Activated CD8-positive, alpha-beta T cell treated with anti-CD3 and anti-CD28 coated beads for 36 hours (primary cell): ENCODE measurements around the gene MIAT. TPM values are rescaled to one million over a fixed set of nuclear protein-coding genes. Genes with fewer than 3 reads are reported as not detected.
A peak's percentile ranks its signal among the peaks of the same experiment; 100 is the strongest.
"Not testable (repeated sequence)": the region's sequence is repeated elsewhere in the genome, so short reads cannot be mapped to it uniquely, and the experiment has no call there.

ENCODE experiments used
- ATAC-seq: fragments of 200-7000 bp; cut with Tn5 transposase; one replicate; pipeline ENCODE4 v1.10.0; 2021; ENCODE audit warnings: mild to moderate bottlenecking, moderate library complexity
- CTCF ChIA-PET: fragments of 350-600 bp; sonication (Branson Sonifier 250); formaldehyde crosslinking; loops from one replicate; lab custom pipeline; 2021; ENCODE audit warnings: antibody characterized with exemption; lab: Charles Lee
- POLR2A ChIA-PET: fragments of 350-600 bp; sonication (Branson Sonifier 250); formaldehyde crosslinking; loops from one replicate; lab custom pipeline; 2021; ENCODE audit warnings: antibody characterized with exemption; lab: Charles Lee
- DNase-seq: peaks from one replicate; pipeline ENCODE4 v3.0.0-alpha.2; 2020
- H3K27ac Mint-ChIP-seq: one replicate; pipeline ENCODE4 v1.8.0; 2021; ENCODE audit warnings: mild to moderate bottlenecking, mixed read lengths
- H3K27me3 Mint-ChIP-seq: one replicate; pipeline ENCODE4 v1.8.0; 2021; ENCODE audit warnings: mixed read lengths
- H3K36me3 Mint-ChIP-seq: one replicate; pipeline ENCODE4 v1.8.0; 2021; ENCODE audit warnings: low read depth, mixed read lengths
- H3K4me1 Mint-ChIP-seq: one replicate; pipeline ENCODE4 v1.8.0; 2021; ENCODE audit warnings: low read depth, mixed read lengths
- H3K4me3 Mint-ChIP-seq: one replicate; pipeline ENCODE4 v1.8.0; 2021; ENCODE audit warnings: mild to moderate bottlenecking, moderate library complexity, mixed read lengths
- H3K9me3 Mint-ChIP-seq: one replicate; pipeline ENCODE4 v1.8.0; 2021; ENCODE audit warnings: mixed read lengths
- intact Hi-C: fragments of 100-400 bp; cut with micrococcal nuclease; formaldehyde crosslinking; loops from one replicate; pipeline ENCODE4 v1.10.0; 2022
- total RNA-seq, 2 experiments: library from RNA; stranded (reverse); gene quantifications; one replicate each; pipeline ENCODE4 v1.2.3, GENCODE V29; 2021
- TF ChIP-seq, protein P1 (sequence below): fragments of 200-600 bp; IDR thresholded peaks from one replicate; pipeline ENCODE4 v1.8.0; 2022; ENCODE audit warnings: antibody characterized with exemption, mild to moderate bottlenecking

Gene MIAT
- total RNA-seq, 2 experiments from 2014 or later, result 11.6 to 11.9 TPM

DNA sequence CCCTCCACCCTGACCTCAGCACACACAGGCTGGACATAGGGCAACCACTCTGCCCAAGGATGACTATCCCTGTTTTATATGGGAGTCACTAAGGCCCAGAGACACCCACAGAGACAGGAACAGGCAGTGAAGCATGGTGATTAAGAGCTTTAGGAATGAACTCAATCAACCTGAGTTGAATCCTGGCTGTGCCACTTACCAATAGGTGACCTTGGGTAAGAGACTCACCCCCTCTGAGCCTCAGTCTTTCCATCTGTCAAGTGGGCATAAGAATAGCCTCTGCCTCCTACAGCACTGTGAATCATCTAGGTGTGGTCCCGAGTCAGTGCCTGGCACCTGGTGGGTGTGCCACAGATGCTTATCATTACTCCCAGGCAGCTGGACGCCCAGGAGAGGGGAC lies 46.4 kb upstream of the MIAT start:
- peak; percentile 15 for DNase-seq
- TF ChIP-seq, protein P1, sequence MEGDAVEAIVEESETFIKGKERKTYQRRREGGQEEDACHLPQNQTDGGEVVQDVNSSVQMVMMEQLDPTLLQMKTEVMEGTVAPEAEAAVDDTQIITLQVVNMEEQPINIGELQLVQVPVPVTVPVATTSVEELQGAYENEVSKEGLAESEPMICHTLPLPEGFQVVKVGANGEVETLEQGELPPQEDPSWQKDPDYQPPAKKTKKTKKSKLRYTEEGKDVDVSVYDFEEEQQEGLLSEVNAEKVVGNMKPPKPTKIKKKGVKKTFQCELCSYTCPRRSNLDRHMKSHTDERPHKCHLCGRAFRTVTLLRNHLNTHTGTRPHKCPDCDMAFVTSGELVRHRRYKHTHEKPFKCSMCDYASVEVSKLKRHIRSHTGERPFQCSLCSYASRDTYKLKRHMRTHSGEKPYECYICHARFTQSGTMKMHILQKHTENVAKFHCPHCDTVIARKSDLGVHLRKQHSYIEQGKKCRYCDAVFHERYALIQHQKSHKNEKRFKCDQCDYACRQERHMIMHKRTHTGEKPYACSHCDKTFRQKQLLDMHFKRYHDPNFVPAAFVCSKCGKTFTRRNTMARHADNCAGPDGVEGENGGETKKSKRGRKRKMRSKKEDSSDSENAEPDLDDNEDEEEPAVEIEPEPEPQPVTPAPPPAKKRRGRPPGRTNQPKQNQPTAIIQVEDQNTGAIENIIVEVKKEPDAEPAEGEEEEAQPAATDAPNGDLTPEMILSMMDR, result no peak
- intact Hi-C loops, result no loop called here
- Mint-ChIP-seq H3K4me3 (no peak overlapping the region), H3K4me1 (peaks cover 24% of the 10 kb centered on the region), H3K9me3 (no peaks in the 10 kb centered on the region), H3K36me3 (no peaks in the 10 kb centered on the region), H3K27me3 (no peaks in the 10 kb centered on the region), H3K27ac (no peak overlapping the region)
- peak; percentile 28 for ATAC-seq
- ChIA-PET POLR2A (interaction anchor here (0.8 to 2.3 kb wide), 3 partner anchors 13 to 127 kb away, joined by 3 to 8 read pairs (median 7); partner anchors contain the start of genes HPS4 and SRRD), CTCF (interaction anchor here (1.2 to 1.5 kb wide), 2 partner anchors 33 to 70 kb away, joined by 3 read pairs; no protein-coding TSS in a partner anchor)

DNA sequence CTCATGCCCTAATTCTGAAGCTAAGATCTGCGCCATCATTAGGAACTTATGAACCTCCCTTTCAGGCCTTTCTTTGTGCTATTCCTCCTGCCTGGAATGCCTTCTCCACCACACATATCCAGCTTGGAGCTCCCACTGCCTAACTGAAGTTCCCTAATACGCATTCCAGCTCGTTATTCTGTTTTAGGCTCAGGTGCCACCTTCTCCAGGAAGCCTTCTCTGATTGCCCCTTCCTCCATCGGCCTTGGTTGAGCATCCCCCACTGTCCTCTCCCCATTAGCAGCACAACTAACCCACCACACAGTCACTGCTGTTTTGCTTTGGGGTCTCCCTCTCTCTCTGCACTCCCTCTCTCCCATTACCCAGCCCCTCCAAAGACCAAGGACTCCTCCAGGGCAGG lies 44.7 kb upstream of the MIAT start:
- Mint-ChIP-seq H3K36me3 (no peaks in the 10 kb centered on the region), H3K9me3 (no peaks in the 10 kb centered on the region), H3K27ac (no peak overlapping the region), H3K4me1 (peaks cover 26% of the 10 kb centered on the region), H3K27me3 (no peaks in the 10 kb centered on the region), H3K4me3 (no peak overlapping the region)
- ChIA-PET POLR2A (interaction anchor here (0.9 to 2.3 kb wide), 2 partner anchors 12 to 15 kb away, joined by 3 to 8 read pairs; no protein-coding TSS in a partner anchor), CTCF (interaction anchor here (0.8 to 1.4 kb wide), 2 partner anchors 11 to 29 kb away, joined by 3 read pairs; no protein-coding TSS in a partner anchor)
- intact Hi-C loops, result no loop called here
- TF ChIP-seq, protein P1, result no peak
- no peak for ATAC-seq
- DNase-seq, result no peak

DNA sequence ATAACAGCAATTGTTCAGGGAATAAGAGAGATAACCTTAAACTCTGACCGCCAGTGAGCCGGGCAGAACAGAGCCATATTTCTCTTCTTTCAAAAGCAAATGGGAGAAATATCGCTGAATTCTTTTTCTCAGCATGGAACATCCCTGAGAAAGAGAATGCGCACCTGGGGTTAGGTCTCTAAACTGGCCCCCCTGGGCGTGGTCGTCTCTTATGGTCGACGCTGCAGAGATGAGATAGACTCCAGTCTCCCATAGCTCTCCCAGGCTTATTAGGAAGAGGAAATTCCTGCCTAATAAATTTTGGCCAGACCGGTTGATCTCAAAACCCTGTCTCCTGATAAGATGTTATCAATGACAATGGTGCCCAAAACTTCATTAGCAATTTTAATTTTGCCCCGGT lies 43.6 kb upstream of the MIAT start:
- intact Hi-C loops, DNase-seq, CTCF ChIA-PET: not testable (repeated sequence)

DNA sequence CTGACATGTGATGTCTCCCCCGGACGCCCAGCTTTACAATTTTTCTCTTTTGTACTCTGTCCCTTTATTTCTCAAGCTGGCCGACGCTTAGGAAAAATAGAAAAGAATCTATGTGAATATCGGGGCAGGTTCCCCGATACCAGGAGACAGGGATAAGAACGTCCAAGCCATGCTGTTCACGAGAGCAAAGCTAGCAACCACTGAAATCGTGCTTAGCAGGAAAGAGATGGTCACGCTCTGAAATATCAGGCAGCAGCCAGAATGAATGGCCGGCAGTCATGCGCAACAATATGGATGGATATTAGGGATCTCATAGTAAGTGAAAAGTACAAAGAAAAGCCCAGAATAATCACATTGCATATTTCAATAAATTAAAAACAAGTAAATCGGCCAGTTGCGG lies 43.1 kb upstream of the MIAT start:
- H3K9me3 Mint-ChIP-seq, result no peaks in the 10 kb centered on the region
- ChIA-PET CTCF (no interaction called here), POLR2A (no interaction called here)
- no peak for DNase-seq
- H3K27me3 Mint-ChIP-seq, result no peaks in the 10 kb centered on the region
- ATAC-seq, result no peak
- peaks cover 27% of the 10 kb centered on the region for H3K4me1 Mint-ChIP-seq
- H3K27ac Mint-ChIP-seq, result no peak overlapping the region
- TF ChIP-seq, protein P1, result no peak
- no peaks in the 10 kb centered on the region for H3K36me3 Mint-ChIP-seq
- intact Hi-C loops, result no loop called here
- no peak overlapping the region for H3K4me3 Mint-ChIP-seq

More for the DNA sequence above, 43.6 kb upstream of the MIAT start:
- H3K9me3 Mint-ChIP-seq, H3K27ac Mint-ChIP-seq, ATAC-seq, H3K4me3 Mint-ChIP-seq, POLR2A ChIA-PET, H3K36me3 Mint-ChIP-seq, H3K27me3 Mint-ChIP-seq: not testable (repeated sequence)
- H3K4me1 Mint-ChIP-seq, result peaks cover 29% of the 10 kb centered on the region

DNA sequence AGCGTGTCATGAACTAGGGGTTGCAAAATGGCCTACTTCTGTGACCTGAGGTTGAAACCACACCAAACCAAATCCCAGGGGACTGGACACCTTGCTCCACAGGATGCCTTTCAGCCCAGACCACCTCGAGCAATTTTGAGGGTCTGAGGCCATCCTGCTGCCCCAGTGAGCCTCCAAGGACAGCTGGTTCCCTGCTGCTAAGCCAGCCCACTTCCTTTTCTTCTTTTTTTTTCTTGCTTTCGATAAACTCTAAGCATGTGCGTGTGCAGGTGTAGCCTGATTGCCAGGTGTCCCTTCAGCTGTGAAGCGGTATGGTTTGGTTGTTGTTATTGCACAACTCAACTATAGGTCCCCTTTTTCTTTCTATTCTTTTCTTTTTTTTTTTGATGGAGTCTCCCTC lies 42.2 kb upstream of the MIAT start:
- H3K27me3 Mint-ChIP-seq, result no peaks in the 10 kb centered on the region
- ChIA-PET POLR2A (no interaction called here), CTCF (interaction anchor here (1.6 kb wide), 1 partner anchor 27 kb away, joined by 5 read pairs; no protein-coding TSS in a partner anchor)
- H3K9me3 Mint-ChIP-seq, result no peaks in the 10 kb centered on the region
- intact Hi-C loops, result no loop called here
- peaks cover 19% of the 10 kb centered on the region for H3K4me1 Mint-ChIP-seq
- ATAC-seq (no peak), DNase-seq (no peak)
- TF ChIP-seq, protein P1, result no peak
- H3K4me3 Mint-ChIP-seq, result no peak overlapping the region
- H3K27ac Mint-ChIP-seq, result no peak overlapping the region
- H3K36me3 Mint-ChIP-seq, result no peaks in the 10 kb centered on the region
